ENCODE data around the gene SMYD3.

The SMYD3 gene

GRCh38 chr1:246482805-246483568 lies 24.1 kb downstream of the SMYD3 start:
- H3K79me2 ChIP-seq (ENCODE audit: insufficient read depth, low read length) = peaks cover 32% of the 10 kb centered on the region
- no peaks in the 10 kb centered on the region for H3K36me3 ChIP-seq (ENCODE audit: insufficient read depth, low read length)
- H3K4me3 ChIP-seq (ENCODE audit: low read length, poor library complexity, severe bottlenecking) = peak overlapping the region; percentile 24
- no peaks in the 10 kb centered on the region for H4K20me1 ChIP-seq (ENCODE audit: insufficient read depth, low read length, poor library complexity, severe bottlenecking)
- H2AFZ ChIP-seq (ENCODE audit: low read length) = no peak overlapping the region
- no peaks in the 10 kb centered on the region for H3K9me3 ChIP-seq (ENCODE audit: insufficient read depth, low read depth, low read length)
- H3K27me3 ChIP-seq (ENCODE audit: insufficient read depth, low read length, poor library complexity, severe bottlenecking) = no peaks in the 10 kb centered on the region
- H3K4me2 ChIP-seq (ENCODE audit: low read depth, low read length, poor library complexity, severe bottlenecking) = peak overlapping the region; percentile 41
- peak overlapping the region; percentile 4 for H3K9ac ChIP-seq (ENCODE audit: low read depth, low read length, poor library complexity, severe bottlenecking)
- no peaks in the 10 kb centered on the region for H3F3A ChIP-seq (ENCODE audit: low read depth)
- no peak for TF ChIP-seq EZH2phosphoT487 (IDR thresholded peaks at IDR 0.05; ENCODE audit: borderline replicate concordance)
- no peak for TF ChIP-seq CTCF (conservative IDR thresholded peaks at IDR 0.05; ENCODE audit: low read length)
- H3K9me2 ChIP-seq (replicated peaks; ENCODE audit: low read depth, low read length) = no peaks in the 10 kb centered on the region
- peaks cover 21% of the 10 kb centered on the region for H3K4me1 ChIP-seq (ENCODE audit: insufficient read depth, low read length, poor library complexity, severe bottlenecking)

GRCh38 chr1:246479061-246479460 lies 28.0 kb downstream of the SMYD3 start:
- H3F3A ChIP-seq (ENCODE audit: low read depth) = no peaks in the 10 kb centered on the region
- no peaks in the 10 kb centered on the region for H3K27me3 ChIP-seq (ENCODE audit: insufficient read depth, low read length, poor library complexity, severe bottlenecking)
- H3K9me2 ChIP-seq (replicated peaks; ENCODE audit: low read depth, low read length) = no peaks in the 10 kb centered on the region
- TF ChIP-seq CTCF (conservative IDR thresholded peaks at IDR 0.05; ENCODE audit: low read length) = no peak
- no peak for TF ChIP-seq EZH2phosphoT487 (IDR thresholded peaks at IDR 0.05; ENCODE audit: borderline replicate concordance)
- H3K9me3 ChIP-seq (ENCODE audit: insufficient read depth, low read depth, low read length) = no peaks in the 10 kb centered on the region
- H4K20me1 ChIP-seq (ENCODE audit: insufficient read depth, low read length, poor library complexity, severe bottlenecking) = no peaks in the 10 kb centered on the region
- H3K9ac ChIP-seq (ENCODE audit: low read depth, low read length, poor library complexity, severe bottlenecking) = no peak overlapping the region
- no peak overlapping the region for H3K4me3 ChIP-seq (ENCODE audit: low read length, poor library complexity, severe bottlenecking)
- peaks cover 30% of the 10 kb centered on the region for H3K79me2 ChIP-seq (ENCODE audit: insufficient read depth, low read length)
- no peaks in the 10 kb centered on the region for H3K36me3 ChIP-seq (ENCODE audit: insufficient read depth, low read length)
- H2AFZ ChIP-seq (ENCODE audit: low read length) = no peak overlapping the region
- peaks cover 25% of the 10 kb centered on the region for H3K4me1 ChIP-seq (ENCODE audit: insufficient read depth, low read length, poor library complexity, severe bottlenecking)
- no peak overlapping the region for H3K4me2 ChIP-seq (ENCODE audit: low read depth, low read length, poor library complexity, severe bottlenecking)

GRCh38 chr1:246477634-246478033 lies 29.4 kb downstream of the SMYD3 start:
- H3K4me3 ChIP-seq (ENCODE audit: low read length, poor library complexity, severe bottlenecking) = no peak overlapping the region
- H3K9me3 ChIP-seq (ENCODE audit: insufficient read depth, low read depth, low read length) = no peaks in the 10 kb centered on the region

More at GRCh38 chr1:246477634-246478033, 29.4 kb downstream of the SMYD3 start:
- H3K27me3 ChIP-seq (ENCODE audit: insufficient read depth, low read length, poor library complexity, severe bottlenecking) = no peaks in the 10 kb centered on the region
- TF ChIP-seq EZH2phosphoT487 (IDR thresholded peaks at IDR 0.05; ENCODE audit: borderline replicate concordance) = no peak
- TF ChIP-seq CTCF (conservative IDR thresholded peaks at IDR 0.05; ENCODE audit: low read length) = no peak
- no peaks in the 10 kb centered on the region for H3K36me3 ChIP-seq (ENCODE audit: insufficient read depth, low read length)
- H3F3A ChIP-seq (ENCODE audit: low read depth) = no peaks in the 10 kb centered on the region
- H3K4me2 ChIP-seq (ENCODE audit: low read depth, low read length, poor library complexity, severe bottlenecking) = no peak overlapping the region
- no peak overlapping the region for H2AFZ ChIP-seq (ENCODE audit: low read length)
- H3K9ac ChIP-seq (ENCODE audit: low read depth, low read length, poor library complexity, severe bottlenecking) = no peak overlapping the region
- peaks cover 26% of the 10 kb centered on the region; the same call in 1 of the 2 replicates for H3K79me2 ChIP-seq (ENCODE audit: insufficient read depth, low read length)
- no peaks in the 10 kb centered on the region for H3K9me2 ChIP-seq (replicated peaks; ENCODE audit: low read depth, low read length)
- H3K4me1 ChIP-seq (ENCODE audit: insufficient read depth, low read length, poor library complexity, severe bottlenecking) = peaks cover 14% of the 10 kb centered on the region
- H4K20me1 ChIP-seq (ENCODE audit: insufficient read depth, low read length, poor library complexity, severe bottlenecking) = no peaks in the 10 kb centered on the region

All from Loucy (cell line).